H1 (cell line): Measurements from ENCODE around the gene TGOLN2.
"Not testable (repeated sequence)": the region's sequence is repeated elsewhere in the genome, so short reads cannot be mapped to it uniquely, and the experiment has no call there.

Experiments
- CHD1 ChIP-seq: IDR thresholded peaks from 2 replicates; pipeline ENCODE4 v1.6.1; 2012; ENCODE audit warnings: low read depth, low read length, improper control_type of control experiment
- CTCF ChIP-seq, 3 experiments: IDR thresholded peaks; 1 replicate in 2 of 3; 2 replicates in 1 of 3; pipeline versions ENCODE4 v1.5.1 to v1.6.1; 2011; ENCODE audit warnings: low read length in 3 of 3, mild to moderate bottlenecking in 3 of 3, inconsistent platforms in 2 of 3, low read depth in 1 of 3, moderate library complexity in 1 of 3; ENCODE audit not compliant: insufficient read depth in 1 of 3; ENCODE audit errors: control extremely low read depth in 1 of 3
- E2F6 ChIP-seq: IDR thresholded peaks from 2 replicates; pipeline ENCODE4 v1.6.1; 2012; ENCODE audit warnings: inconsistent platforms
- EP300 ChIP-seq, 2 experiments: IDR thresholded peaks; 1 replicate in 1 of 2; 2 replicates in 1 of 2; pipeline ENCODE4 v1.6.1; 2011 to 2012; ENCODE audit warnings: low read depth in 2 of 2, low read length in 2 of 2, mild to moderate bottlenecking in 2 of 2, borderline replicate concordance in 1 of 2, inconsistent platforms in 1 of 2, moderate library complexity in 1 of 2
- PHF8 ChIP-seq: fragments of 200-600 bp; sonication (generic); conservative IDR thresholded peaks from 2 replicates; pipeline ENCODE4 v1.7.1; 2012; ENCODE audit warnings: low read depth, mild to moderate bottlenecking, inconsistent platforms, low read length, moderate library complexity
- ZNF274 ChIP-seq: IDR thresholded peaks from 2 replicates; pipeline ENCODE4 v1.7.0; 2012; ENCODE audit warnings: low read length, borderline replicate concordance; ENCODE audit errors: extremely low read depth

GRCh38 chr2:85323988-85324367 lies 3.8 kb downstream of the TGOLN2 start:
- TF ChIP-seq CTCF (IDR thresholded peaks at IDR 0.05; ENCODE audit: control extremely low read depth in 1 of 3, insufficient read depth in 1 of 3, low read depth in 1 of 3, low read length in 3 of 3); CHD1; PHF8; ZNF274; E2F6; EP300 (IDR thresholded peaks at IDR 0.05; ENCODE audit: borderline replicate concordance in 1 of 2, low read depth in 2 of 2, low read length in 2 of 2): not testable (repeated sequence)
